SK-N-SH (cell line): ENCODE measurements around the gene B4GALNT4. TPM values are rescaled to one million over a fixed set of nuclear protein-coding genes. Genes with fewer than 3 reads are reported as not detected.
"Not testable (repeated sequence)": the region's sequence is repeated elsewhere in the genome, so short reads cannot be mapped to it uniquely, and the experiment has no call there.

Experiments
- CTCF ChIA-PET: fragments of 300-600, 350-600 bp; formaldehyde crosslinking; extraction: SDS; loops from one replicate; lab custom pipeline; 2021; lab: Yijun Ruan, JAX
- POLR2A ChIA-PET: fragments of 350-600 bp; sonication (Branson Sonifier 250); formaldehyde crosslinking; extraction: SDS; loops from one replicate; lab custom pipeline; 2020; ENCODE audit warnings: antibody characterized with exemption, inconsistent platforms; lab: Yijun Ruan, JAX
- DNase-seq: peaks from one replicate; pipeline ENCODE4 v3.0.0; 2012
- H2AFZ ChIP-seq: fragments of 200-600 bp; sonication (generic); 2 replicates; pipeline ENCODE4 v1.8.1; 2016; ENCODE audit warnings: antibody characterized with exemption, mild to moderate bottlenecking, low read depth
- H3F3A ChIP-seq: fragments of 200-600 bp; sonication (generic); replicated peaks from 2 replicates; pipeline ENCODE3; 2016; ENCODE audit warnings: antibody characterized with exemption, mild to moderate bottlenecking; ENCODE audit not compliant: insufficient read depth
- H3K27ac ChIP-seq, 2 experiments: fragments of 200-500 bp in 1 of 2; fragments of 200-600 bp in 1 of 2; sonication (Bioruptor generic) in 1 of 2; sonication (generic), shearing (Covaris generic) in 1 of 2; 2 replicates each; pipeline versions ENCODE4 v1.5.1 to v1.6.1; 2014 to 2016; ENCODE audit warnings: low read depth in 2 of 2, inconsistent platforms in 1 of 2, low read length in 1 of 2, mild to moderate bottlenecking in 1 of 2, mixed read lengths in 1 of 2
- H3K27me3 ChIP-seq: fragments of 200-600 bp; sonication (generic), shearing (Covaris generic); 2 replicates; pipeline ENCODE4 v1.6.1; 2016; ENCODE audit warnings: mixed run types; ENCODE audit not compliant: insufficient read depth
- H3K36me3 ChIP-seq, 2 experiments: fragments of 200-500 bp in 1 of 2; fragments of 200-600 bp in 1 of 2; sonication (Bioruptor generic) in 1 of 2; sonication (generic) in 1 of 2; replicated peaks in 1 of 2; 2 replicates each; pipeline versions ENCODE3 to v1.5.1; 2014 to 2016; ENCODE audit warnings: low read length in 1 of 2, mild to moderate bottlenecking in 1 of 2; ENCODE audit not compliant: insufficient read depth in 2 of 2, control insufficient read depth in 1 of 2
- H3K4me1 ChIP-seq, 2 experiments: fragments of 200-500 bp in 1 of 2; fragments of 200-600 bp in 1 of 2; sonication (Bioruptor generic) in 1 of 2; sonication (generic), shearing (Covaris generic) in 1 of 2; 2 replicates each; pipeline versions ENCODE4 v1.5.1 to v1.6.1; 2014 to 2016; ENCODE audit warnings: low read depth in 1 of 2, low read length in 1 of 2, mixed run types in 1 of 2; ENCODE audit not compliant: insufficient read depth in 2 of 2, control insufficient read depth in 1 of 2
- H3K4me2 ChIP-seq: fragments of 200-600 bp; sonication (generic), shearing (Covaris generic); 2 replicates; pipeline ENCODE4 v1.6.1; 2017; ENCODE audit warnings: mixed run types
- H3K4me3 ChIP-seq, 2 experiments: fragments of 200-500 bp in 1 of 2; fragments of 200-600 bp in 1 of 2; sonication (Bioruptor generic) in 1 of 2; sonication (generic), shearing (Covaris generic) in 1 of 2; 2 replicates each; pipeline versions ENCODE4 v1.5.1 to v1.8.1; 2014 to 2016; ENCODE audit warnings: low read depth in 2 of 2, inconsistent platforms in 1 of 2, low read length in 1 of 2, mild to moderate bottlenecking in 1 of 2, mixed read lengths in 1 of 2, moderate library complexity in 1 of 2
- H3K79me2 ChIP-seq: fragments of 200-600 bp; sonication (generic); 2 replicates; pipeline ENCODE4 v1.8.1; 2017; ENCODE audit warnings: mild to moderate bottlenecking; ENCODE audit not compliant: insufficient read depth
- H3K9ac ChIP-seq: fragments of 200-600 bp; sonication (generic); 2 replicates; pipeline ENCODE4 v1.6.1; 2017; ENCODE audit warnings: mixed run types
- H3K9me2 ChIP-seq: fragments of 200-600 bp; sonication (generic); 2 replicates; pipeline ENCODE4 v1.6.1; 2017; ENCODE audit warnings: mixed run types
- H3K9me3 ChIP-seq: fragments of 200-600 bp; sonication (generic); 2 replicates; pipeline ENCODE4 v1.6.1; 2017; ENCODE audit warnings: mixed run types, mild to moderate bottlenecking, moderate library complexity
- H4K20me1 ChIP-seq: fragments of 200-600 bp; sonication (generic); 2 replicates; pipeline ENCODE4 v1.6.1; 2017; ENCODE audit warnings: mild to moderate bottlenecking, mixed run types; ENCODE audit not compliant: insufficient read depth
- EP300 ChIP-seq, 2 experiments: IDR thresholded peaks; 2 replicates each; pipeline versions ENCODE4 v1.4.0 to v1.6.1; 2012; ENCODE audit warnings: borderline replicate concordance in 1 of 2, low read depth in 1 of 2, low read length in 1 of 2
- FOSL2 ChIP-seq: IDR thresholded peaks from 2 replicates; pipeline ENCODE4 v1.4.0; 2012; ENCODE audit warnings: low read depth, mild to moderate bottlenecking, moderate library complexity, borderline replicate concordance
- FOXJ3 ChIP-seq: sonication (generic); formaldehyde crosslinking; IDR thresholded peaks from 2 replicates; pipeline ENCODE4 v1.5.1; 2020; ENCODE audit warnings: mild to moderate bottlenecking, missing genetic modification reagents
- GATA2 ChIP-seq: sonication (generic); formaldehyde crosslinking; IDR thresholded peaks from 2 replicates; pipeline ENCODE4 v1.5.0; 2020; ENCODE audit warnings: mild to moderate bottlenecking, missing genetic modification reagents
- MXI1 ChIP-seq: IDR thresholded peaks from 2 replicates; pipeline ENCODE4 v1.6.1; 2012; ENCODE audit warnings: mild to moderate bottlenecking, low read depth, low read length, improper control_type of control experiment
- NFIC ChIP-seq: IDR thresholded peaks from 2 replicates; pipeline ENCODE4 v1.4.0; 2012; ENCODE audit warnings: borderline replicate concordance
- NRF1 ChIP-seq: IDR thresholded peaks from 2 replicates; pipeline ENCODE4 v1.6.1; 2012; ENCODE audit warnings: low read depth, mild to moderate bottlenecking, low read length
- RAD21 ChIP-seq: IDR thresholded peaks from 2 replicates; pipeline ENCODE4 v1.6.1; 2012; ENCODE audit warnings: mild to moderate bottlenecking, low read length
- RFX5 ChIP-seq: IDR thresholded peaks from 2 replicates; pipeline ENCODE4 v1.6.1; 2012; ENCODE audit warnings: mild to moderate bottlenecking, improper control_type of control experiment, low read length
- RXRA ChIP-seq: IDR thresholded peaks from 2 replicates; pipeline ENCODE4 v1.4.0; 2012; ENCODE audit warnings: low read depth, mild to moderate bottlenecking, borderline replicate concordance
- TAF1 ChIP-seq: IDR thresholded peaks from 2 replicates; pipeline ENCODE4 v1.6.1; 2012; ENCODE audit warnings: low read depth, mild to moderate bottlenecking, low read length, moderate library complexity, borderline replicate concordance
- TEAD4 ChIP-seq: IDR thresholded peaks from 2 replicates; pipeline ENCODE4 v1.4.0; 2012; ENCODE audit warnings: mild to moderate bottlenecking, borderline replicate concordance; ENCODE audit not compliant: insufficient read depth
- USF1 ChIP-seq: IDR thresholded peaks from 2 replicates; pipeline ENCODE4 v1.4.0; 2012; ENCODE audit warnings: low read depth, borderline replicate concordance
- WGBS: methylation state at CpG from one replicate; pipeline ENCODE4 v1.1.6; 2017; ENCODE audit warnings: low lambda C conversion rate; 5-methylcytosine and 5-hydroxymethylcytosine counted together
- polyA plus RNA-seq, 3 experiments: library from polyadenylated mRNA; depleted of rRNA; stranded (reverse); fragments of >200 nt; gene quantifications; 2 replicates each; pipeline ENCODE4 v1.2.3, GENCODE V29; 2012
- TF ChIP-seq, protein P1 (sequence below): fragments of 150-350 bp; IDR thresholded peaks from 2 replicates; pipeline ENCODE4 v1.6.1; 2016; ENCODE audit warnings: mild to moderate bottlenecking, low read depth, low read length

The B4GALNT4 gene
- polyA plus RNA-seq, 1 of the 3 experiments (the other 2 are of a cell fraction) = 66.7 TPM

DNA sequence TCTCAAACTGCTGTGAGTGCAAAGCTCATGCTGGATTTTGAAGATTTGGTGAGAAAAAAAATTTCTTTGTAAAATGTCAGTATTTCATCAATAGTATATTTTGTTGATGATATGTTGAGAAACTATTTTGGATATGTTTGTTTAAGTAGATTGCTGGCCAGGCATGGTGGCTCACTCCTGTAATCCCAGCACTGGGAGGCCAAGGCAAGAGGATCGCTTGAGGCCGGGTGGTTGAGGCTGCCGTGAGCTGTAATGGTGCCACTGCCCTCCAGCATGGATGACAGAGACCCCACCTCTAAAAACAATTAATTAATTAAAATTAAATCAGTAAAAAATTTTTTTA lies 41.7 kb upstream of the B4GALNT4 start:
- ChIA-PET CTCF (interaction anchor here (1.3 kb wide), 1 partner anchor 70 kb away, joined by 3 read pairs; no protein-coding TSS in a partner anchor), POLR2A (no interaction called here)
- H3K9me3 ChIP-seq = no peaks in the 10 kb centered on the region
- no peak overlapping the region for H3K4me3 ChIP-seq
- no peaks in the 10 kb centered on the region for H3K27me3 ChIP-seq
- 95% methylated on average over 3 of the region's 3 CpGs for WGBS
- H3K4me1 ChIP-seq = no peaks in the 10 kb centered on the region; a peak in 1 of 4 replicates
- H3K9me2 ChIP-seq = no peaks in the 10 kb centered on the region
- DNase-seq = no peak
- no peak overlapping the region for H2AFZ ChIP-seq
- no peak overlapping the region for H3K9ac ChIP-seq
- H3K27ac ChIP-seq = no peak overlapping the region
- H3K79me2 ChIP-seq = no peaks in the 10 kb centered on the region
- H3F3A ChIP-seq = no peaks in the 10 kb centered on the region
- no peaks in the 10 kb centered on the region for H3K36me3 ChIP-seq
- no peak overlapping the region for H3K4me2 ChIP-seq
- TF ChIP-seq FOSL2 = no peak
- TF ChIP-seq GATA2 (CRISPR knock-in tag) = no peak
- H4K20me1 ChIP-seq = no peaks in the 10 kb centered on the region

DNA sequence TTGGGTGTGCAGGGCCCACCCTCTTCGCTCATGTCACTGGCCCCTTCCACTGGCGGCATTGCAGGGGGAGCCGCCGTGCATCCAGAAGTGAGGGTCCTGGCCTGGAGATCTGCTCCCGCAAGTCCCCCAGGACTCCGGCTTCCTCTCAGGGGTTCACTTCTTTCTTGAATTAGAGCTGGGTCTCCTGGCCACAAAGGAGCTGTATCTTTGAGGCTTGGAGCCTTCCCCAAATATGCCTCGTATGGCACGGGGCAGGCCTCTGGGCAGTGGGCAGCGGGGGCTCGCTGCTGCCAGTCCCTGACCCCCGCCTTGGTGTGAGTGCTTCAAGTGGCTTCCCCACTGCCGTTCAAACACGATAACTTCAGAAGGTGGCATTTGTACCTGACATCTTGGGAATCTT lies 41.3 kb upstream of the B4GALNT4 start:
- no peaks in the 10 kb centered on the region for H3K36me3 ChIP-seq
- no peak for TF ChIP-seq RXRA
- no peak for TF ChIP-seq USF1
- TF ChIP-seq TEAD4 = no peak
- TF ChIP-seq TAF1 = no peak
- TF ChIP-seq FOXJ3 (CRISPR knock-in tag) = no peak
- TF ChIP-seq MXI1 = no peak
- no peak for TF ChIP-seq RAD21
- TF ChIP-seq, protein P1, sequence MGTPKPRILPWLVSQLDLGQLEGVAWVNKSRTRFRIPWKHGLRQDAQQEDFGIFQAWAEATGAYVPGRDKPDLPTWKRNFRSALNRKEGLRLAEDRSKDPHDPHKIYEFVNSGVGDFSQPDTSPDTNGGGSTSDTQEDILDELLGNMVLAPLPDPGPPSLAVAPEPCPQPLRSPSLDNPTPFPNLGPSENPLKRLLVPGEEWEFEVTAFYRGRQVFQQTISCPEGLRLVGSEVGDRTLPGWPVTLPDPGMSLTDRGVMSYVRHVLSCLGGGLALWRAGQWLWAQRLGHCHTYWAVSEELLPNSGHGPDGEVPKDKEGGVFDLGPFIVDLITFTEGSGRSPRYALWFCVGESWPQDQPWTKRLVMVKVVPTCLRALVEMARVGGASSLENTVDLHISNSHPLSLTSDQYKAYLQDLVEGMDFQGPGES = no peak
- no peak for TF ChIP-seq NRF1
- no peak for TF ChIP-seq EP300 (IDR thresholded peaks at IDR 0.05; ENCODE audit: borderline replicate concordance in 1 of 2, low read depth in 1 of 2, low read length in 1 of 2)
- no peak for TF ChIP-seq RFX5
- no peak for TF ChIP-seq NFIC
- TF ChIP-seq, all 33 proteins: peak for 0
- 96% methylated on average over 11 of the region's 13 CpGs for WGBS
- no peak overlapping the region for H3K27ac ChIP-seq
- no peak overlapping the region for H3K4me3 ChIP-seq
- ChIA-PET CTCF (interaction anchor here (1.3 kb wide), 1 partner anchor 69 kb away, joined by 3 read pairs; no protein-coding TSS in a partner anchor), POLR2A (no interaction called here)
- H2AFZ ChIP-seq = no peak overlapping the region
- H3K9ac ChIP-seq = no peak overlapping the region
- no peaks in the 10 kb centered on the region for H4K20me1 ChIP-seq
- H3K4me1 ChIP-seq = no peaks in the 10 kb centered on the region; a peak in 1 of 4 replicates
- no peaks in the 10 kb centered on the region for H3K27me3 ChIP-seq
- no peaks in the 10 kb centered on the region for H3F3A ChIP-seq
- no peaks in the 10 kb centered on the region for H3K9me2 ChIP-seq
- no peaks in the 10 kb centered on the region for H3K79me2 ChIP-seq
- H3K4me2 ChIP-seq = no peak overlapping the region
- H3K9me3 ChIP-seq = no peaks in the 10 kb centered on the region
- DNase-seq = no peak

DNA sequence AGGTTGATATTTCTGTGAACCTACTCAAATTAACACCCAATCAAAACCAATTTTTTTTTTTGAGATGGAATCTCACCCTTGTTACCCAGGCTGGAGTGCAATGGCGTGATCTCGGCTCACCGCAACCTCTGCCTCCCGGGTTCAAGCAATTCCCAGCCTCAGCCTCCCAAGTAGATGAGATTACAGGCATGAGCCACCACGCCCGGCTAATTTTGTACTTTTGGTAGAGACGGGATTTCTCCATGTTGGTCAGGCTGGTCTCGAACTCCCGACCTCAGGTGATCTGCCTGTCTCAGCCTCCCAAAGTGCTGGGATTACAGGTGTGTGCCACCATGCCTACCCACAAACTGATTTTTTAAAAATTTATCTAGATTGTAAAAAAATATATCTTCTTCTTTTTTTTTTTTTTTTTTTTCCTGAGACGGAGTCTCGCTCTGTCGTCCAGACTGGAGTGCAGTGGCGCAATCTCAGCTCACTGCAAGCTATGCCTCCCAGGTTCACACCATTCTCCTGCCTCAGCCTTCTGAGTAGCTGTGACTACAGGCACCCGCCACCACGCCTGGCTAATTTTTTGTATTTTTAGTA lies 40.7 kb upstream of the B4GALNT4 start:
- H3K9me2 ChIP-seq, H3K27ac ChIP-seq, H3K27me3 ChIP-seq, H4K20me1 ChIP-seq, H3K4me1 ChIP-seq, H3K4me2 ChIP-seq, H3K9ac ChIP-seq, H3K79me2 ChIP-seq, DNase-seq, H2AFZ ChIP-seq, H3K9me3 ChIP-seq, H3K4me3 ChIP-seq, POLR2A ChIA-PET, H3K36me3 ChIP-seq, H3F3A ChIP-seq: not testable (repeated sequence)
- 94% methylated on average over 15 of the region's 15 CpGs for WGBS
- CTCF ChIA-PET = interaction anchor here (1.3 kb wide), 1 partner anchor 68 kb away, joined by 3 read pairs; no protein-coding TSS in a partner anchor
